Bladder microvascular endothelial cell (primary cell): ENCODE data around the gene NEFH. TPM values are rescaled to one million over a fixed set of nuclear protein-coding genes. Genes with fewer than 3 reads are reported as not detected.

Experiments used
- total RNA-seq: library from RNA; depleted of rRNA; stranded (reverse); fragments of >200 nt; gene quantifications from 2 replicates; pipeline ENCODE4 v1.2.3, GENCODE V29; 2014

NEFH gene, protein sequence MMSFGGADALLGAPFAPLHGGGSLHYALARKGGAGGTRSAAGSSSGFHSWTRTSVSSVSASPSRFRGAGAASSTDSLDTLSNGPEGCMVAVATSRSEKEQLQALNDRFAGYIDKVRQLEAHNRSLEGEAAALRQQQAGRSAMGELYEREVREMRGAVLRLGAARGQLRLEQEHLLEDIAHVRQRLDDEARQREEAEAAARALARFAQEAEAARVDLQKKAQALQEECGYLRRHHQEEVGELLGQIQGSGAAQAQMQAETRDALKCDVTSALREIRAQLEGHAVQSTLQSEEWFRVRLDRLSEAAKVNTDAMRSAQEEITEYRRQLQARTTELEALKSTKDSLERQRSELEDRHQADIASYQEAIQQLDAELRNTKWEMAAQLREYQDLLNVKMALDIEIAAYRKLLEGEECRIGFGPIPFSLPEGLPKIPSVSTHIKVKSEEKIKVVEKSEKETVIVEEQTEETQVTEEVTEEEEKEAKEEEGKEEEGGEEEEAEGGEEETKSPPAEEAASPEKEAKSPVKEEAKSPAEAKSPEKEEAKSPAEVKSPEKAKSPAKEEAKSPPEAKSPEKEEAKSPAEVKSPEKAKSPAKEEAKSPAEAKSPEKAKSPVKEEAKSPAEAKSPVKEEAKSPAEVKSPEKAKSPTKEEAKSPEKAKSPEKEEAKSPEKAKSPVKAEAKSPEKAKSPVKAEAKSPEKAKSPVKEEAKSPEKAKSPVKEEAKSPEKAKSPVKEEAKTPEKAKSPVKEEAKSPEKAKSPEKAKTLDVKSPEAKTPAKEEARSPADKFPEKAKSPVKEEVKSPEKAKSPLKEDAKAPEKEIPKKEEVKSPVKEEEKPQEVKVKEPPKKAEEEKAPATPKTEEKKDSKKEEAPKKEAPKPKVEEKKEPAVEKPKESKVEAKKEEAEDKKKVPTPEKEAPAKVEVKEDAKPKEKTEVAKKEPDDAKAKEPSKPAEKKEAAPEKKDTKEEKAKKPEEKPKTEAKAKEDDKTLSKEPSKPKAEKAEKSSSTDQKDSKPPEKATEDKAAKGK
- 0.25 and 0.65 TPM in 2 replicates for total RNA-seq

DNA sequence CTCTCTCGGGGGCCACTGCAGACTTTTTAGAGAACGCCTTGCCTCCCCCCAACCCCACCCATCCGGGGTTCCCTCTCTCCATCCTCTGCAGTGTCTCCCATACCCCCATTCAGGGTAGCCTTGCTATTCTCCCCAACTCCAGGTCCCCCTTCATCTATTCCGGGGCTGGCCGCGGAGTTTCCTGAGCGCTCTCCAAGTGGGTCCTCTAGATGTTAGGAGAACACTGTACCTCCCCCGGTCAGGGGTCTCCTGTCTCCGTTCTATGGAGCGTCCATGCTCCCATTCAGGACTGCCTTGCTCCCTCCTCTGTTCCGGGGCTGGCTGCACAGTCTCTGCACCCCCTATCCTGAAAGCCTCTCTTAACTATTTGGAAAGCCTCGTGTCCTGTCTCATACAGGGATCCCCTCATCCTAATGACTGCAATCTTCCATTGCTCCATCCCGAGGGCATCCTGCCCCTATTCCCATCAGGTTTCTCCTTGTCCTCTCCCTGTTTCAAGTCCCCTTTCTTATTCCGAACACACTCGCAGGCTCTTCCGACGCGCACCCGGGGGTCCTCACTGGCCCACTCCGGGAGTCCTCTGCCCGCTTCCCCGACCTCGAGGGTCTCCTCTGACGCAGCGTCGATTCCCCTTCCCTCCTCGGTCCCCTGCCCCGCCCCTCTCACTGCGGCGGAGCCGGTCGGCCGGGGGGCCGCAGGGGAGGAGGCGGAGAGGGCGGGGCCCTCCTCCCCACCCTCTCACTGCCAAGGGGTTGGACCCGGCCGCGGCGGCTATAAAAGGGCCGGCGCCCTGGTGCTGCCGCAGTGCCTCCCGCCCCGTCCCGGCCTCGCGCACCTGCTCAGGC lies at the start of gene NEFH:
Gene NEFH, plus strand, starts transcription at position 802 of the 845 bp plus-strand sequence. CDS start 45 bp downstream, outside the sequence.

DNA sequence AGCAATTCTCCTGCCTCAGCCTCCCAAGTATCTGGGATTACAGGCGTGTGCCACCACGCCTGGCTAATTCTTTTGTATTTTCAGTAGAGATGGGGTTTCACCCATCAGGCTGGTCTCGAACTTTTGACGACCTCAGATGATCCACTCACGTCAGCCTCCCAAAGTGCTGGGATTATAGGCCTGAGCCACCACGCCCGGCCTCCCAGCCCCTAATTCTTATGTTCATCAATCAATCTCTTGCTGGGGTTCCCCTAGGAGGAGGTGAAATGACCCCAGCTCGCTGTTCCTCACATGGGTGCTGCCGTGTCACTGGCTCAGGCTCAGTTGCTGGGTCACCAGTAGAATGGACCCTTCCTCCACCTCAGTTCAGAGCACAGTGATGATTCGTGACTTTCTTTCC lies 41.7 kb upstream of the NEFH start, which contains the start of gene RFPL1:
Gene RFPL1, plus strand, starts transcription at position 301 of the 400 bp plus-strand sequence.

Other genes with a start within 250 kb of the NEFH start
- 12.1 and 20.0 TPM in 2 replicates for gene RHBDD3, start 212.2 kb upstream of the NEFH start, total RNA-seq
- gene EWSR1, start 211.9 kb upstream of the NEFH start, total RNA-seq = 109 and 136 TPM in 2 replicates
- gene GAS2L1, start 173.6 kb upstream of the NEFH start, total RNA-seq = 14.9 and 26.6 TPM in 2 replicates
- gene RASL10A, start 164.5 kb upstream of the NEFH start, total RNA-seq = 0.16 and 0.25 TPM in 2 replicates
- 103 and 182 TPM in 2 replicates for gene AP1B1, start 91.6 kb upstream of the NEFH start, total RNA-seq
- gene RFPL1, start 41.6 kb upstream of the NEFH start, total RNA-seq = not detected in 2 replicates
- gene THOC5, start 73.5 kb downstream of the NEFH start, total RNA-seq = 37.7 and 56.8 TPM in 2 replicates
- gene NIPSNAP1, start 100.9 kb downstream of the NEFH start, total RNA-seq = 20.1 and 26.9 TPM in 2 replicates
- gene NF2, start 123.4 kb downstream of the NEFH start, total RNA-seq = 30.3 and 203 TPM in 2 replicates
- 0.06 TPM in 1 of 2 replicates, not detected in the other for gene CABP7, start 239.8 kb downstream of the NEFH start, total RNA-seq